PC-9 (cell line): ENCODE measurements around the gene CDKN2D. TPM values are rescaled to one million over a fixed set of nuclear protein-coding genes. Genes with fewer than 3 reads are reported as not detected.

ENCODE experiments used
- BruUV-seq: library from RNA; stranded (reverse); fragments of 400-500 nt; replicated peaks from 2 replicates; lab custom pipeline; 2021; lab: Mats Ljungman, UMichigan
- CTCF ChIA-PET: fragments of 300-600 bp; sonication (Branson Sonifier 250); formaldehyde crosslinking; loops from one replicate; lab custom pipeline; 2022; ENCODE audit warnings: antibody characterized with exemption; lab: Charles Lee
- POLR2A ChIA-PET: fragments of 300-600 bp; sonication (Branson Sonifier 250); formaldehyde crosslinking; loops from one replicate; lab custom pipeline; 2022; ENCODE audit warnings: antibody characterized with exemption; ENCODE audit not compliant: unreplicated experiment; lab: Charles Lee
- DNase-seq, 2 experiments: peaks; one replicate each; pipeline versions ENCODE4 v3.0.0 to v3.0.0-alpha.2; 2015 to 2022; ENCODE audit warnings: mixed read lengths in 1 of 2
- H2AFZ ChIP-seq: fragments of 200-600 bp; sonication (generic); 2 replicates; pipeline ENCODE4 v1.8.1; 2017; ENCODE audit warnings: antibody characterized with exemption
- H3F3A ChIP-seq: fragments of 200-600 bp; sonication (generic); 2 replicates; pipeline ENCODE4 v1.8.1; 2017; ENCODE audit warnings: antibody characterized with exemption, mild to moderate bottlenecking, low read depth; ENCODE audit not compliant: insufficient read depth
- H3K27ac ChIP-seq: fragments of 200-600 bp; sonication (generic); 2 replicates; pipeline ENCODE4 v1.6.1; 2016; ENCODE audit warnings: mixed run types
- H3K27me3 ChIP-seq: fragments of 200-600 bp; sonication (generic); 2 replicates; pipeline ENCODE4 v1.6.1; 2016; ENCODE audit warnings: low read depth, mixed run types; ENCODE audit not compliant: insufficient read depth
- H3K36me3 ChIP-seq: fragments of 200-600 bp; sonication (generic); 2 replicates; pipeline ENCODE4 v1.6.1; 2016; ENCODE audit warnings: low read depth, mixed run types
- H3K4me1 ChIP-seq: fragments of 200-600 bp; sonication (generic); replicated peaks from 2 replicates; pipeline ENCODE4 v1.6.1; 2016; ENCODE audit warnings: mixed run types; ENCODE audit not compliant: insufficient read depth
- H3K4me2 ChIP-seq: fragments of 200-600 bp; sonication (generic); 2 replicates; pipeline ENCODE4 v1.6.1; 2017; ENCODE audit warnings: mixed run types
- H3K4me3 ChIP-seq: fragments of 200-600 bp; sonication (generic); 2 replicates; pipeline ENCODE4 v1.6.1; 2016; ENCODE audit warnings: mixed run types
- H3K79me2 ChIP-seq: fragments of 200-600 bp; sonication (generic); 2 replicates; pipeline ENCODE4 v1.6.1; 2017; ENCODE audit warnings: low read depth, mixed run types
- H3K9me2 ChIP-seq: fragments of 200-600 bp; sonication (generic); 2 replicates; pipeline ENCODE4 v1.8.1; 2017; ENCODE audit warnings: mild to moderate bottlenecking; ENCODE audit not compliant: insufficient read depth
- H3K9me3 ChIP-seq: fragments of 200-600 bp; sonication (generic); 2 replicates; pipeline ENCODE4 v1.8.1; 2016; ENCODE audit warnings: low read depth; ENCODE audit not compliant: insufficient read depth
- H4K20me1 ChIP-seq: fragments of 200-600 bp; sonication (generic); 2 replicates; pipeline ENCODE4 v1.8.1; 2017; ENCODE audit not compliant: insufficient read depth
- EZH2 ChIP-seq: fragments of 200-600 bp; sonication (generic); IDR thresholded peaks from 2 replicates; pipeline ENCODE4 v1.8.0; 2017; ENCODE audit warnings: antibody characterized with exemption, low read depth
- intact Hi-C: fragments of 100-400 bp; cut with micrococcal nuclease; formaldehyde crosslinking; loops from one replicate; pipeline ENCODE4 v1.10.0; 2022; ENCODE audit not compliant: unreplicated experiment
- total RNA-seq: library from RNA; stranded (reverse); gene quantifications from 2 replicates; pipeline ENCODE4 v1.2.3, GENCODE V29; 2021
- TF ChIP-seq, protein P1 (sequence below): fragments of 200-600 bp; sonication (generic); conservative IDR thresholded peaks from 2 replicates; pipeline ENCODE4 v1.6.1; 2017; ENCODE audit warnings: mixed run types, antibody characterized with exemption, mild to moderate bottlenecking, moderate library complexity

CDKN2D gene
- total RNA-seq, 1 experiment from 2014 or later = 8.3 TPM

DNA sequence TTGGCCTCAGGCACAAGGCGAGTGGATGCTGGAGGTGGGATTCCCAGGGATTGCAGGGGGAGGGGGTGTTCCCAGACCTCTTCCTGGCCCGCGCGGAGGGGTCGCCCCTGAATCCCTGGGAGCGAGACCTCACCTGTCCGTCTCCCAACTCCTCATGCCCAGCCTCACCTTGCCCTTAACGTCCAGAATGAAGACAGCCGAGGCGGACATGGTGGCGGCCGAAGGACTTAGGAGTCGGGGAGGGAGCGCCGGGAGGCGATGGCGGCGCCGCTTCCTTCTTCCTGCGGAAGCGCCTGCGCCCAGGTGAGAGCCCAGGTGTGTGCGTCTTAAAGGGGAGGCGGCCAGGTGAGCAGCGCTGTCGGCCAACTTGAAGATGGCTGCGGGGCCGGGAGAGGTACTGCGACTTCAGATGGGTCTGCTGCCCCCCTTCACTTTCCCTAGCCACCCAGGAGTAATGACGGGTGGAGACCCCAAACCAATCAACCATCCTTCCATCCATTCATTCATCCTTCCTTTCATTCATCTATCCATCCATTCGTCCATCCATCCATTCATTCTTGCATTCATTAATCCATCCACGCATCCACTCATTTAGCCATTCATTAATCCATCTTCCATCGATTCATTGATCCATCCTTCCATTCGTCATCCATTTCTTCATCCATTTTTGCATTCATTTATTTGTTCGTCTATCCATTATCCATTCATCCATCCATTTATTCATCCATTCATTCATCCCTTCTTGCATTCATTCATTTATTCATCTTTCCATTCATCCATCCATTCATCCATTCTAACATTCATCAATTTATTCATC, 18.5 kb upstream of the CDKN2D start, which contains the start of gene AP1M2:
Gene AP1M2 (minus strand): TSS at position 291 of the 817 bp plus-strand sequence. CDS start 81 bp downstream, at position 210.
- no peaks in the 10 kb centered on the region for H4K20me1 ChIP-seq
- intact Hi-C loops = loop anchor here (2.0 kb wide), 2 partner anchors 16 to 38 kb away; partner anchors contain the start of gene SLC44A2
- H3K4me3 ChIP-seq = peak within 1 kb of the TSS; percentile 86
- no peaks in the 10 kb centered on the region for H3K27me3 ChIP-seq
- POLR2A ChIA-PET = interaction anchor here (0.6 kb wide), 1 partner anchor 57 kb away, joined by 29 read pairs; no protein-coding TSS in a partner anchor
- peaks cover 8% of the 10 kb centered on the region; the same call in 1 of the 2 replicates for H3K4me1 ChIP-seq
- peak within 1 kb of the TSS; percentile 87 for H3K4me2 ChIP-seq
- no peaks in the 10 kb centered on the region for H3K9me3 ChIP-seq
- CTCF ChIA-PET = interaction anchor here (0.6 kb wide), 1 partner anchor 88 kb away, joined by 12 read pairs; no protein-coding TSS in a partner anchor
- TF ChIP-seq, protein P1, sequence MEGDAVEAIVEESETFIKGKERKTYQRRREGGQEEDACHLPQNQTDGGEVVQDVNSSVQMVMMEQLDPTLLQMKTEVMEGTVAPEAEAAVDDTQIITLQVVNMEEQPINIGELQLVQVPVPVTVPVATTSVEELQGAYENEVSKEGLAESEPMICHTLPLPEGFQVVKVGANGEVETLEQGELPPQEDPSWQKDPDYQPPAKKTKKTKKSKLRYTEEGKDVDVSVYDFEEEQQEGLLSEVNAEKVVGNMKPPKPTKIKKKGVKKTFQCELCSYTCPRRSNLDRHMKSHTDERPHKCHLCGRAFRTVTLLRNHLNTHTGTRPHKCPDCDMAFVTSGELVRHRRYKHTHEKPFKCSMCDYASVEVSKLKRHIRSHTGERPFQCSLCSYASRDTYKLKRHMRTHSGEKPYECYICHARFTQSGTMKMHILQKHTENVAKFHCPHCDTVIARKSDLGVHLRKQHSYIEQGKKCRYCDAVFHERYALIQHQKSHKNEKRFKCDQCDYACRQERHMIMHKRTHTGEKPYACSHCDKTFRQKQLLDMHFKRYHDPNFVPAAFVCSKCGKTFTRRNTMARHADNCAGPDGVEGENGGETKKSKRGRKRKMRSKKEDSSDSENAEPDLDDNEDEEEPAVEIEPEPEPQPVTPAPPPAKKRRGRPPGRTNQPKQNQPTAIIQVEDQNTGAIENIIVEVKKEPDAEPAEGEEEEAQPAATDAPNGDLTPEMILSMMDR = no peak
- H3K36me3 ChIP-seq = 0 out of 2 replicates have a peak, but pooled peaks cover 4% of the 10 kb centered on the region
- peak within 1 kb of the TSS; percentile 90 for H2AFZ ChIP-seq
- peaks cover 16% of the 10 kb centered on the region for H3K79me2 ChIP-seq
- H3K9me2 ChIP-seq = no peaks in the 10 kb centered on the region
- no TSS peak for BruUV-seq
- H3F3A ChIP-seq = peaks cover 25% of the 10 kb centered on the region; the same call in 1 of the 2 replicates
- peak within 1 kb of the TSS; percentile 58 for H3K27ac ChIP-seq
- DNase-seq = peak; percentile 60 to 77

DNA sequence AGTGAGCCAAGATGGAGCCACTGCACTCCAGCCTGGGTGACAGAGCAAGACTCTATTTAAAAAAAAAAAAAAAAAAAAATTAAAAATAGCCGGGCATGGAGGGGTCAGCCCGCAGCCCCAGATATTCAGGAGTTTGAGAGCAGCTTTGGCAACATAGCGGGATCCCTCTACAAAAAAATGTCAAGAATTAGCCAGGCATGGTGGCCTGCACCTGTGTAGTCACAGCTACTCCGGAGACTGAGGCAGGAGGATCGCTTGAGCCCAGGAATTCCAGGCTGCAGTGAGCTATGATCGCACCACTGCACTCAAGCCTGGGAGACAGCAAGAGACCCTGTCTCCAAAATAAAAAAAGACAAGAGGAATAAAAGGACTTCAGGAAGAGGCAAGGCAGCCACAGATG, 17.6 kb upstream of the CDKN2D start:
- Histone ChIP-seq H3F3A (peaks cover 33% of the 10 kb centered on the region; the same call in 1 of the 2 replicates), H3K9me3 (no peaks in the 10 kb centered on the region), H3K79me2 (peaks cover 16% of the 10 kb centered on the region), H3K4me2 (peak overlapping the region; percentile 87), H2AFZ (peak overlapping the region; percentile 90), H3K36me3 (peaks cover 8% of the 10 kb centered on the region; the same call in 1 of the 2 replicates), H3K27ac (peak overlapping the region; percentile 58), H3K27me3 (no peaks in the 10 kb centered on the region), H3K4me3 (peak overlapping the region; percentile 86), H3K9me2 (no peaks in the 10 kb centered on the region), H3K4me1 (peaks cover 8% of the 10 kb centered on the region; the same call in 1 of the 2 replicates), H4K20me1 (no peaks in the 10 kb centered on the region)
- TF ChIP-seq EZH2 = no peak
- TF ChIP-seq, protein P1 = no peak
- no peak for DNase-seq
- CTCF ChIA-PET = interaction anchor here (0.6 to 0.8 kb wide), 2 partner anchors 61 to 89 kb away, joined by 7 to 12 read pairs; no protein-coding TSS in a partner anchor
- intact Hi-C loops = loop anchor here (2.0 kb wide), 2 partner anchors 16 to 38 kb away; partner anchors contain the start of gene SLC44A2
- POLR2A ChIA-PET = interaction anchor here (0.6 kb wide), 2 partner anchors 16 to 58 kb away, joined by 17 to 29 read pairs; no protein-coding TSS in a partner anchor
- BruUV-seq = no TSS peak

DNA sequence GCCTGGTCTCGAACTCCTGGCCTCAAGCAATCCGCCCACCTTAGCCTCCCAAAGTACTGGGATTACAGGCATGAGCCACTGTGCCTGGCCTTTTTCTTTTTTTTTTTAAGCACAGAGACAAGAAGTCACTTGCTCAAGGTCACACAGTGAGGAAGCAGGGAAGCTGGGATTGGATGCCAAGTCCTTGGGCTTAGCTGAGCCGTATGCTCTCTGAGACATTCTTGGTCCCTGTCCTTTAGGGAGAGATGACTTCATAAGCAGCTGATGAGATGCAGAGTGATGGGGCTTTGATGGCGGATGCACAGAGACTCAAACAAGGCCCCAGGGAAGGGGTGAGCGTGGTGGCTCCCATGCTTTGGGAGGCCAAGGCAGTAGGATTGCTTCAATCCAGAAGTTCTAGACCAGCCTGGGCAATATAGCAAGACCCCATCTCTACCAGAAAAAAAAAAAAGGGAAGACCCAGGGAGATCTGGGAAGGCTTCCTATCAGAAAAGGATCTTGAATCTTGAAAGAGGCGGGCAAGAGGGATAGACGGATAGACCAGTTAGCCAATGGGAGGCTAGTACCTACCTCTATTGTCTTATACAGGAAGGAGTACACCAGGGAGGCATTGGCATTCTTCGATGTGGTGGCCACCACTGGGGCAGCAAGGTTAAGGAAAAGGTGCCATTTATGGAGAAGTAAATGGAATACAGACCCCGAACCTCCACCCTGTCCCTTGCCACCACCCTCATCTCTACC, 14.4 kb upstream of the CDKN2D start:
- ChIA-PET POLR2A (no interaction called here), CTCF (interaction anchor here (3.1 kb wide), 1 partner anchor 61 kb away, joined by 35 read pairs; no protein-coding TSS in a partner anchor)
- intact Hi-C loops = no loop called here
- Histone ChIP-seq H3K4me3 (no peak overlapping the region), H3K4me1 (peaks cover 8% of the 10 kb centered on the region; the same call in 1 of the 2 replicates), H3F3A (peaks cover 50% of the 10 kb centered on the region; the same call in 1 of the 2 replicates), H3K9me3 (no peaks in the 10 kb centered on the region), H4K20me1 (peaks cover 6% of the 10 kb centered on the region; the same call in 1 of the 2 replicates), H3K27ac (no peak overlapping the region), H3K36me3 (peaks cover 27% of the 10 kb centered on the region), H3K4me2 (no peak overlapping the region), H2AFZ (no peak overlapping the region), H3K9me2 (no peaks in the 10 kb centered on the region), H3K27me3 (no peaks in the 10 kb centered on the region), H3K79me2 (peaks cover 21% of the 10 kb centered on the region)
- DNase-seq = no peak
- TF ChIP-seq EZH2 = no peak
- TF ChIP-seq, protein P1 = no peak
- no TSS peak for BruUV-seq
